ENCODE data around the gene TAS1R1.
A peak's percentile ranks its signal among the peaks of the same experiment; 100 is the strongest.

DNA sequence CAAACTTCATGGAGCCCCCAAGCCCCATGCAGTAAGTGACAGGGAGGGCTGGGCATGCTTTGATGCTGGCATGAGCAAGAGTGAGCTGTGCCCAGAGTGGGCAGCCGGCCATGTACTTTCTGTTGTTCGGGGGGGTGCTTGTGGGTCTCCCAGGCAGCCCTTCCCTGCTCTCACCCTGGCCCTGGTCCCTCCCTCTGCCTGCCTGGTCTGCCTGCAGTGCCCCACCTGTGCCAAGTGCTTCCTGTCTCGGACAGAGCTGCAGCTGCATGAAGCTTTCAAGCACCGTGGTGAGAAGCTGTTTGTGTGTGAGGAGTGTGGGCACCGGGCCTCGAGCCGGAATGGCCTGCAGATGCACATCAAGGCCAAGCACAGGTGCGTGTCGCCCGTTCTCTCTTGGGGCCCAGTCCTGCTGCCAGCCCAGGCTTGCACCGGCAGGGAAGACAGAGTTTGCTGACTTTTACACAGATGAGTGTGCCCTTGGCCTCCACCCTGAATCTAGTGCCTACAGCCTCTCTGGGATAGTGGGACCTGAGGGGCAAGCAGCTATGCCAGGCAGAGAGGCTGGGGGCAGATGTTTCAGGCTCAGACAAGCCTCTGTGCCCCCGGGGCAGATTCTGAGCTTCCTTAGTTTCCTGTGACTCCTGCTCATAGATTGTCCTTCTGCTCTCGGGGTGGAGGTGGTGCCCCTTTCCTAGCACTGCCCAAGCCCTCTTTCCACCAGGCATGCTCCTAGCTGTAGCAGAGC, 32.3 kb downstream of the TAS1R1 start:
- no peak for TF ChIP-seq CTCF (IDR thresholded peaks at IDR 0.05)
- peak in 1 of 3 donors; percentile 12 for TF ChIP-seq POLR2A (IDR thresholded peaks at IDR 0.05)

All from body of pancreas (tissue), 4 donors.